LNCAP (cell line): ENCODE measurements around the gene DYDC2.

Source experiments
- TF ChIP-seq, protein P1 (sequence below): fragments of 450-650 bp; IDR thresholded peaks from 2 replicates; pipeline ENCODE4 v1.5.1; 2017; ENCODE audit warnings: mild to moderate bottlenecking

The DYDC2 gene

DNA sequence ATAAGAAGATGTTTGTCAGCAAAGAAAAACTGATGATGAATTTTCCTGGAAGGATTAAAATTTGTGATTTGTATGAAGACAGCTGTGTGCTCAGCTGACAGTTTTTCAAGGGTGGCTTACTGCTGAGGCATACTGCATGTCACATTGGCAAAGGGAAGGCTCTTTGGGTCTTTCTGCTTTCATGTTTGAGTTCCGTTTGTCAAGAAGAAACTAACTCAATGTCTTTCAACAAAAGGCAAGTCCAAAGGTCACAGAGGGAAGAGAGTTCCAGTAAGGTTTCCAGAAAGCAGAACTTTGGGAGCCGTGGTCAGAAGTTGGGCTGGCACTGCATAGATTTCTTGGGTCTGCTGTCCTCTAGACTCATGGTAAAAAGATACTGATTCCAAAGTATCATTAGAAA is 16.9 kb downstream of the DYDC2 start:
- TF ChIP-seq, protein P1, sequence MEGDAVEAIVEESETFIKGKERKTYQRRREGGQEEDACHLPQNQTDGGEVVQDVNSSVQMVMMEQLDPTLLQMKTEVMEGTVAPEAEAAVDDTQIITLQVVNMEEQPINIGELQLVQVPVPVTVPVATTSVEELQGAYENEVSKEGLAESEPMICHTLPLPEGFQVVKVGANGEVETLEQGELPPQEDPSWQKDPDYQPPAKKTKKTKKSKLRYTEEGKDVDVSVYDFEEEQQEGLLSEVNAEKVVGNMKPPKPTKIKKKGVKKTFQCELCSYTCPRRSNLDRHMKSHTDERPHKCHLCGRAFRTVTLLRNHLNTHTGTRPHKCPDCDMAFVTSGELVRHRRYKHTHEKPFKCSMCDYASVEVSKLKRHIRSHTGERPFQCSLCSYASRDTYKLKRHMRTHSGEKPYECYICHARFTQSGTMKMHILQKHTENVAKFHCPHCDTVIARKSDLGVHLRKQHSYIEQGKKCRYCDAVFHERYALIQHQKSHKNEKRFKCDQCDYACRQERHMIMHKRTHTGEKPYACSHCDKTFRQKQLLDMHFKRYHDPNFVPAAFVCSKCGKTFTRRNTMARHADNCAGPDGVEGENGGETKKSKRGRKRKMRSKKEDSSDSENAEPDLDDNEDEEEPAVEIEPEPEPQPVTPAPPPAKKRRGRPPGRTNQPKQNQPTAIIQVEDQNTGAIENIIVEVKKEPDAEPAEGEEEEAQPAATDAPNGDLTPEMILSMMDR, result no peak

DNA sequence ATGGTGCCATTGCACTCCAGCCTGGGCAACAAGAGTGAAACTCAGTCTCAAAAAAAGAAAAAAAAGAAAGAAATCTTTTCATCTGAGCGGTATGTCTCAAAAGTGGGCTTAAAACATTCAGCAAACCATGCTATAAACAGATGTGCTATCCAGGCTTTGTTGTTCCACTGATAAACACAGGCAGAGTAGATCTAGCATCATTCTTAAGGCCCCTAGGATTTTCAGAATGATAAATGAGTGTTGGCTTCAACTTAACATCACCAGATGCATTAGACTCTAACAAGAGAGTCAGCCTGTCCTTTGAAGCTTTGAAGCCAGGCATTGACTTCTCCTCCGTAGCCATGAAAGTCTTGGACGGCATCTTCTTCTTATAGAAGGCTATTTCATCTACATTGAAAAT is 23.1 kb downstream of the DYDC2 start:
- TF ChIP-seq, protein P1, result no peak

DNA sequence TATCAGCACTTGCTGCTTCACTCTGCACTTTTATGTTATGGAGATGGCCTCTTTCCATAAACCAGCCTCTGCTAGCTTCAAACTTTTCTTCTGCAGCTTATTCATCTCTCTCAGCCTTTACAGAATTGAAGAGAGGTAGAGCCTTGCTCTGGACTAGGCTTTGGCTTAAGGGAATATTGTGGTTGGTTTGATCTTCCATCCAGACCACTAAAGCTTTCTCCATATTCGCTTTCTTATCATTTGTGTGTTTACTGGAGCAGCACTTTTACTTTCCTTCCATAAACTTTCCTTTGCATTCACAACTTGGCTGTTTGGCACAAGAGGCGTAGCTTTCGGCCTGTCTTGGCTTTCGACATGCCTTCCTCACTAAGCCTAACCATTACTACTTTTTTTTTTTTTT is 23.6 kb downstream of the DYDC2 start:
- TF ChIP-seq, protein P1, result no peak

DNA sequence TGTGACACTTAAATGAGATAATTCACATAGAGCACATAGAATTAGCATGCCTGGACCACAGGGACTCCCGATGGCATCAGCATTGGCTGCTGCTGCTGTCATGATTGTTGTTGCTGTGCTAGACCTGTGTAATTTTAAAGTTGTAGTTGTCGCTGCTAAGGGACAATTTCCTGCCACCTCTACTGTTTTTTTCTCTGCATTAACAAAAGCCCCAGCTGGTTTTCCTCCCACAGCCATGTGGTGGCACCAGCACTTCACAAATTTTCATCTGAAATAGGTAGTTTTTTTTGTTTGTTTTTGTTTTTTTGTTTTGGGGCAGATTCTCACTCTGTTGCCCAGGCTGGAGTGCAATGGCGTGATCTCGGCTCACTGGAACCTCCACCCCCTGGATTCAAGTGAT is 26.4 kb downstream of the DYDC2 start:
- TF ChIP-seq, protein P1, result peak; percentile 77

DNA sequence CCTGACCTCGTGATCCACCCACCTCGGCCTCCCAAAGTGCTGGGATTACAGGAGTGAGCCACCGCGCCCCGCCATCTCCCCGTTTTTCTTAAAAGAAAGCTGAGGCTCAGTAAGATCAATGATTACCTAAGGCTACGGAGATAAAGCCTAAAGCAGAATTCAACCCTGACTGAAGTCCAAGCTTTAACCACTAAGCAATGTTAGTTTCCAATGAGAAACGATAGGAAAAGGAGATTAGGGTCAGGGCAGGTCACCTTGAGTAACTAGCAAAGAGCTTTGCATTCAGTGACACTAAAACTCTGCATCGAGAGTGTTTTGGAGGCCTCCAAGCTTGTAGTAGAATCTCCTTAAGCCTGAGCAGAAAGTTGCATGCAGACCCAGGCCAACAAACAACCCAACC is 34.2 kb downstream of the DYDC2 start:
- TF ChIP-seq, protein P1, result no peak

DNA sequence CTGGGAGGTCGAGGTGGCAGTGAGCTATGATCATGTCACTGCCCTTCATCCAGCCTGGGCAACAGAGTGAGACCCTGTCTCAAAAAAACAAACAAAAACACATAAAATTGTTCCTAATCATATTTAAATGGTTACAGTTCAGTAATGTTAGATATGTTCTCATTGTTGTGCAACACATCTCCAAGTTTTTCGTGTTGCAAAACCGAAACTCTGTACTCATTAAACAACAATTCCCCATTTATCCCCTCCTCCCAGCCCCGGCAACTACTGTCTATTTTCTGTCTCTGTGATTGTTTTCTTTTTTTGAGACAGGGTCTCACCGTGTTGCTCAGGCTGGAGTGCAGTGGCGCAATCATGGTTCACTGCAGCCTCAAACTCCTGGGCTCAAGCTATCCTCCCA is 35.7 kb downstream of the DYDC2 start:
- TF ChIP-seq, protein P1, result no peak

DNA sequence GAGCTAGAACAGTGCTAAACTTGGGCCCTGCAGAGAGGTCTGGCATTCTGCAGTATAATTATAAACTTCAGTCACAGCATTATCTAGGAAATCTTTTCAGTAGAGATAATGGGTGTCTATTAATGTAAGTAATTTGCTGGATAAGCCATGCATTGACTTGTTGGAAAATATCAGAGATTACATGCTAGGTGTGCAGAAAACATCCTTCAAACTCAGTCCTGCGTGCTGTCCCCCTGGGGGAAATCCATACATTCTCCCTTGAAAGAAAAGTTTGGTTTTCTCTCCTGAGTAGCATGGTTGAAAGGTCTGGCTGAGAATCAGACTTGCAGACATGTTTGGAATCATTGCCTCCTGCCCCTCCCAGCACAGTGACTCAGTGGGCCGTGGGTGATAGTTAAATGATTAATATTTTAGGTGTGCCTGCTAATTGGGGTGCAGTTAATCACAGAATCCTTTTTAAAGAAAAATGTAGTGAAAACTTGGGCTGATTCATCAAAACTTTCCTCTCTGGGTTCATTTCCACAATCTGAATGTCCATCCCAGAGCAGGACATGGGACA is 37.9 kb downstream of the DYDC2 start:
- TF ChIP-seq, protein P1, result no peak

DNA sequence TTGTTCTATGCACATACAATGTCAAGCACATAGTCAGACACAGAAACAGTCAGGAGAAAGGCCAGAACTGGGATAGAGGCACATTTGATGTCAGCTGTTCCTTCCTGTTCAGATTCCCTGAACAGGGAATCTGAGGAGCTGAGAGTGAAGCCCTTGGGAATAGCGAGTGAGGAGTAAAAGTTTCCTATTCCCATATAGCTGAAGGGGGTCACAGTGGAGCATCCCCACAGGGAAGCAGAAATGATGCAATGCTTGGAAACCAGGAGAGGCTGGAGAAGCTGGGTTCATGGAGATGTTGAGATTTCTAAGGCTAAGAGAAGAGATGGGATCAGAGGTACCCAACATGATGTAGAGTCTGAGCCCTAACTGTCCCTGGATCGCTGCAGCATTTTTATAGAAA is 40.4 kb downstream of the DYDC2 start:
- TF ChIP-seq, protein P1, result no peak
